ENCODE measurements around the gene TIRAP.

The TIRAP gene

GRCh38 chr11:126339073-126339862 lies 56.4 kb downstream of the TIRAP start:
- no peak for DNase-seq (ENCODE audit: extremely low read depth in 1 of 2, low read depth in 1 of 2)

GRCh38 chr11:126339863-126340434 lies 57.1 kb downstream of the TIRAP start:
- DNase-seq (ENCODE audit: extremely low read depth in 1 of 2, low read depth in 1 of 2) = no peak

GRCh38 chr11:126340960-126341606 lies 58.2 kb downstream of the TIRAP start:
- no peak for DNase-seq (ENCODE audit: extremely low read depth in 1 of 2, low read depth in 1 of 2)

- no peak for DNase-seq (ENCODE audit: extremely low read depth in 1 of 2, low read depth in 1 of 2)
Measured at GRCh38 chr11:126341760-126342161, 58.9 kb downstream of the TIRAP start.

- DNase-seq (ENCODE audit: extremely low read depth in 1 of 2, low read depth in 1 of 2) = no peak
Measured at GRCh38 chr11:126343051-126343450, 60.2 kb downstream of the TIRAP start.

Measured in activated CD8-positive, alpha-beta memory T cell treated with anti-CD3 and anti-CD28 coated beads for 1 hour (primary cell).